HG02759 (cell line): Measurements from ENCODE around the gene ZNF438.

Experiments used
- ATAC-seq: cut with Tn5 transposase; IDR thresholded peaks from one replicate; pipeline ENCODE4 v1.9.1; 2021; ENCODE audit warnings: mild to moderate bottlenecking, moderate library complexity; ENCODE audit not compliant: unreplicated experiment

The ZNF438 gene

DNA sequence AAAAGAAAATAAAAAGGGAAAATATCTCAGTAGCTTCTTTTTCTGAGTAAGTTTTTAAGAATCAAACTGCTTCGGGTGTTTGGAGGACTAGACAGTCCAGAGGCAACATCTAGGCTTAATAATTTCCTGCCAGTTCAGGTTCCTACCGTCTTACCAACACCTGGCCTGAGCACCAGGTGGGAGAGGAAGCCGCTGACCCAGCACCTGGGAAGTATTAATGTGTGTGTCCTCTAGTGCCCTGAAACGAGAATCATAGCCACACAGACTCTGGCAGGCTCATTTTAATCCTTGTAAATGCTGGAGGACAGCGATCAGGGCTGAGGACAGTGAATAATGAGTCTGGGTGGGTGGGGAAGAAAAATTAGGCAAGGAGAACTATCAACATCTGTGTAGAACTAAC is 137.4 kb downstream of the ZNF438 start:
- ATAC-seq: no peak

GRCh38 chr10:30893208-30893607 is 138.5 kb downstream of the ZNF438 start:
- no peak for ATAC-seq

DNA sequence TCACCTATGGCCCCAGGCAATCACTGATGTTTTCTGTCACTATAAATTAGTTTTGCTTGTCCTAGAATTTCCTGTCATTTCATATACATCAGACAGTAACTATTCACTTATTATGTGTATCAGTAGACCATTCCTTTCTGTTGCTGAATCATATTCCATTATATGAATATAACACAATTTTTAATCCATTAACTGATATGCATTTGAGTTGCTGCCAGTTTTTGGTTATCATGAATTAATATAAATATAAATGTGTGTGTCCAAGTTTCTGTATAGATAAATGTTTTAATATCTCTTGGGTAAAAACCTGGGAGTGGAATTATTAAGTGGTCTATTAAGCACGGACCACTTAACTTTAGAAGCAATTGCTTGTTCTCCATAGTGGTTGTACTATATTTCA is 143.8 kb downstream of the ZNF438 start:
- ATAC-seq: no peak

GRCh38 chr10:30885423-30885822 is 146.2 kb downstream of the ZNF438 start:
- no peak for ATAC-seq

GRCh38 chr10:30883751-30884150 is 147.9 kb downstream of the ZNF438 start:
- no peak for ATAC-seq

GRCh38 chr10:30883116-30883515 is 148.5 kb downstream of the ZNF438 start:
- no peak for ATAC-seq

- ATAC-seq: no peak
Observed at GRCh38 chr10:30882281-30882680, 149.4 kb downstream of the ZNF438 start.

DNA sequence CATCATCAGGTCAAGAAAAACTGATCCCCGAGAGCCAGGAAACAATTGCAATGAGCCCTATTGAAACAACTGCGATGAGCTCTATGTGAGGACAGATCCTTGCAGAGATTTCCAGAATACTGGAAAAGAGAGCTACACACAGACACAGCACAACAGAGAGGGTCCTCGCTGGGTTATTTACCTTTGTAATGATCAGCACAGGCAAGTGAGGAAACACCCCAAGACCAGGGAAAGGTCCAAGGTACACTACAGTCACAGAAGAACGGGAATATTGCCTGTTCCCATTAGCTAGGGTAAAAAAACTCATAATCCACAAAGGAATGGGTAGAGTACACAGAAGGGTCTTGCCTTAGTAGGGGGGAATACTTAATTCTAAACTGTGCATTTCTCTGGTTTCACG is 152.7 kb downstream of the ZNF438 start:
- no peak for ATAC-seq

DNA sequence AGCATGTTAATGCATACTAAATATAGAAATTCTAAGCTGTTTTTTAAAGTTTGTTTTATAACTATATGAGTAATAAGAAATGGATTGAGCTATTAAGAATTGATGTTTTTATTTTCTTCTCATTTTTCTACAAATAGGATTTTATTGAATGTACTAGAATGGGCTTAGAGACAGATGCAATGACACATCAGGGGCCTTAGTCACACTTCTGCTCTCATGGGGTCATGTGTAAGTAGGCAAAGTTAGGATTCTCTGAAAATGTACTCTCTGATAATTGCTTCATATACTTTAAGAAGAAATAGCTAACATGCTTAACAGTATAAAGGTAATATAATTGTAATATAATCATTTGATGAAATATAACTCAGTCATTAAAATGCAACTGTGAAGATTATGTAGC is 154.6 kb downstream of the ZNF438 start:
- no peak for ATAC-seq

- no peak for ATAC-seq
Observed at GRCh38 chr10:30873411-30873810, 158.3 kb downstream of the ZNF438 start.

- no peak for ATAC-seq
Observed at GRCh38 chr10:30870896-30871295, 160.8 kb downstream of the ZNF438 start.

- ATAC-seq: no peak
Observed at GRCh38 chr10:30869566-30869965, 162.1 kb downstream of the ZNF438 start.

GRCh38 chr10:30868611-30869010 is 163.1 kb downstream of the ZNF438 start:
- ATAC-seq: no peak

DNA sequence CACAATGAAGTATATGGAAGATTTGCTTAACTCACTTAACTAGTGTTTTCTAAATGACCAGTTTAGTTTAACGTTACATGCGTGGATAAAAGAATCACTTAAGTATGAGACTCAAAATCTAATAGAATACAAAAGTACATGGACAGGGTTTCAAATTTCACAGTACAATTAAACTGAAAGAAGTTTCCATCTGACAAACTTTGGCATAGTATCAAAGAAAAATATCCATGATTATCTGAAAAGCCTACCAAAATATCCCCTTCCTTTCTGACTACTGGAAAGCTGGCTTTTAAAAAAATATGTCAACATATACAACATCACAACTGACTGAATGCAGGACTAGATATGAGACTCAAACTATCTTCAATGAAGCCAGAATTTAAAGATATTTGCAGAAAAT is 164.8 kb downstream of the ZNF438 start:
- no peak for ATAC-seq

DNA sequence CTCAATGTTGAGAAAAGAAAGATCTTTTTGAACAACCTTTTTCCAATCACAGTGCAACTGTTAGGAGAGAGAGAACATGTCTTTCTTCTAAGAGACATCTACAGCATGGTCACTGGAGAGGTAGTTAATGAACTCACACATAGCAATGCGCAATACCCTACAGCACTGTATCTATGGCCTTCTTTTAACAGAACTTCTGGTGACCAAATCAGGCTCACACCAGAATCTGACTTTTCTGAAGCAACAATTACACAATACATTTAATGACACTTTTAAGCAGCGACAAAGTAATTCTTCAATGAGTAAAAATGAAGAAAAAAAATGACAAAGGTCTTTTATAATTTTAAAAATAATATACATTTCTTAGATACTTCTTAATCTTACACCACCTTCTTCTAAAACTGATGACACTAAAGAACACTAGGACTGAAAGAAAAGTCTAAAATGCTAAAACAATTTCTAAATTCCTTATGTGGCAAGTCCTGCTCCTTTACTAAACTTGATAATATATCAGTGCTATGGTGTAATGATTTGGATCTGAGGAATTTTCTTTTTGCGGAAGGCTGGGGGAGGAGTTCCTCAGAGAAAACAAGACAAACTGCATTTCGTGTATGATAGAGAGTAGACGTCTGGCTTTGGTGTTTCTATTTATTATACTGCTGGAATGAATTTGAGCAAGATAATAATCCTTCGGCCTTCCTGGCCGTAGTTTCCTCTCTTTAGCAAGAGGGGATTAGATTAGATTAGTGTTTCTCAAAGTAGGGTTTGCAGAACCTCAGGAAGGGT is 166.3 kb downstream of the ZNF438 start:
- ATAC-seq: no peak

GRCh38 chr10:30863516-30864210 is 168.0 kb downstream of the ZNF438 start:
- ATAC-seq: no peak

GRCh38 chr10:30862486-30862885 is 169.2 kb downstream of the ZNF438 start:
- ATAC-seq: no peak

DNA sequence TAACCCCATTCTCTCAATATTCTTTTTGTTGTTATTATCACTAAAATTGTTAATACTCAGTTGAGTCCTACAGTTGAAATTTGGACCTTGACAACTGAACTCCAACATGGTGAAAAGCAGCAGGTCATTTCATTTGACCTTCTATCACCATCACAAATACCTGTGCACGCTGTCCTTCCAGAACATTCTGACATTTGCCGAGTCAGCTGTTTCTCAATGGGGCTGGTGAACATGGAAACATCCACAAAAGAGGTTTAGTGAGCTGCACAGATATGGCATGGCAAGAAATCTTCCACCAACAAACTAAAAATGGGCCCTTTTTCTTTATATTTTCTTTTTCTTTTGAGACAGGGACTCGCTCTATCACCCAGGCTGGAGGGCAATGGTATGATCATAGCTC is 169.7 kb downstream of the ZNF438 start:
- no peak for ATAC-seq

DNA sequence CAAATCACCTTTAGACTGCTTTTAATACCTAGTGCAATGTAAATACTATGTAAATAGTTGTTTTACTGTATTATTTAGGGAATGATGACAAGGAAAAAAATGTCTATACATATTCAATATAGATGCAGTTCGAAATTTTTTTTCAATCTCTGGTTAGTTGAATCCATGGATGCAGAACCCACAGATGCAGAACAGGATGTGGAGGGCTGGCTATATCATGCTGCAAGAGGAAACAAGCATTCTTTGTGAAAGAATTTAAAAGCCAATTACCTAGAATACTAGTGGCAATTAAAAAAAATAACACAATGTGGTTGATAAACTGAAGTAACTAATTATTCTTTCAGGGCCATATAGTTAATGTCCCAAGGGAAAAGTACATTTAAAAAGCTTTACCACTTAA is 170.4 kb downstream of the ZNF438 start:
- ATAC-seq: no peak

DNA sequence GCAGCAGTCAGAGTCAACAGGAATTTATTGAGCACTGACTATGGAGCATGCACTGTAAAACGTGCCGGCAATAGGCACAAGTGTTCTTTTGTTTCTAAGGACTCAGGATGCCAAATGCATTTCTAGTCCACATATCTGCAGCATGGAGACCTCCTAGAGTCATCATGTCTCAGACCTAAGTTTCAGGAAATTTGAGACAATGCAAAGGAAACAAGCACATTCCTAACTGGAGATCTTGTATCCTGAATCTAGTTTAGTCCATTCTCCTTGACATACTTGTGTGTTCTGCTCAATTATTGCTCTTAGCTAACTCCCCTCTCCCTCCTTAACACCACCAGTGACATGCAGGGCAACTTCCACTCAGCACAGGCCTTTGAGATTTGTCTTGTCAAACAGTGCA is 173.2 kb downstream of the ZNF438 start:
- ATAC-seq: no peak

DNA sequence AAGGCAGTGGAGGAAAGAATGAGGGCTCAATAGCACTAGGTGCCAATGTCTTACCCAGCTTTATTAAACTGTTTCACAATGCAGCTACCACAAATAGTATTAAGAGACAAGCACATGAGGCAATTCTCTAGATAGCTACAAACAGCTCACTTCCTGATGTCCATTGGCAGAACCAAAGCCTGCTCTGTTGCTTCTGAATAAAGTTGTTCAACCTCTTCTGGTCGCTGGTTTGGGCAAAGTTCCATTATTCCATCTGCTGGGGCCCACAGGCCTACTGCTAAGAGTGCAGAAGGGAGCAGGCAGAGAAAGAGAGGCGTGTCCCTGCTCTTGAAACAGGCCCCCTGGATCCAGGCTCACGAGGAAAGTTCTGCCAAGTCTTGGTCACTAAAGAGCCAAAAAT is 173.9 kb downstream of the ZNF438 start:
- no peak for ATAC-seq

GRCh38 chr10:30855131-30855530 is 176.5 kb downstream of the ZNF438 start:
- no peak for ATAC-seq

DNA sequence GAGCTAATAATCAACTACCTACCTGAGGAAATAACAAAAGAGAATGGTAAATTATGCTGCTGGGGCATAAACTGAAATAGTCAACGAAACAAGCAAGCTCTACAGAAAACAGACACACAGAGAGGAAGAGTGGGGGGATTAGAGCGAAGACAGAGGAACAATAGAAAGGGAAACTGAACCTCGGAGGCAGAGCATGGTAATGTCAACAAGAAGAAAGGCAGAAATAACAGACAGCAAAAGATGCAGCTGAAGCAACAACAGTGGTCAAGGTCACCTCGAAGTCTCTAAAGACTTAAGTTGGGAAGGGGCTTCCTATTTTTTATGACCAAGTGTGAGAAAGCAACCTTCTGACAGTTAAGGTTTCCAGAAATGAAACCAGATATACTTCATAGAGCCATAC is 177.0 kb downstream of the ZNF438 start:
- ATAC-seq: no peak
